Gastrocnemius medialis (tissue), 4 donors: ENCODE results near the gene TNFRSF18.

ENCODE experiments used
- POLR2A ChIP-seq, 2 donors: fragments of 450-650 bp; IDR thresholded peaks; one replicate each; pipeline ENCODE4 v1.6.1; 2017; ENCODE audit warnings: antibody characterized with exemption in 2 of 2, mild to moderate bottlenecking in 2 of 2, moderate library complexity in 2 of 2
- TF ChIP-seq, protein P1 (sequence below), 5 experiments: fragments of 450-650 bp in 3 of 5; fragments of 200-600 bp in 2 of 5; sonication (generic) in 2 of 5; IDR thresholded peaks in 4 of 5; conservative IDR thresholded peaks in 1 of 5; 1 replicate in 4 of 5; 2 replicates in 1 of 5; pipeline ENCODE4 v1.5.1; 2016 to 2019; ENCODE audit warnings: antibody characterized with exemption in 5 of 5, mild to moderate bottlenecking in 3 of 5, moderate library complexity in 3 of 5

DNA sequence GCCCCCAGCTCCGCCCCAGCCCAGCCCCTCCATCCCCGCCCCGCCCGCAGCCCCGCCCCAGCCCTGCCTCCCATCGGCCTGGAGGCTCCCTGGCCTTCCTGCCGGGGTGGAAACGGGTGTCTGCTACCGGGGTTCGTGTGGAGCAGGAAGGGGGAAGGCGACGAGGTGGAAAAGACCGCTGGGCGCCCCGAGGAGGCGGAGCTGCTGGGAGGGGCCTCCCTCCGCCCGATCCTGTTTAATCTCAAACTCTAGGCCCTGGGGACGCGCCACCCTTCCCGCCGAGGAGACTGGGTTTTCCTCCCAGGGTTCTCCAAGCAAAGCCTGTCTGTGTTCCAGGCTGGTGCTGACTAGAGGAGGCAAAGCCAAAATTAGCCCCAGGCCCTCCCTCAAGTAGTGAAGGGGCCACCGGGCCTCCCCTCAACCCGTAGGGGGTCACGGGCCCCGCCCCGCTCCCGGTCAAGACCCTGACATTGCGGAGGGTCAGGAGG is 48.9 kb downstream of the TNFRSF18 start:
- TF ChIP-seq POLR2A (IDR thresholded peaks at IDR 0.05) = peak; percentile 34 to 62
- TF ChIP-seq, protein P1, sequence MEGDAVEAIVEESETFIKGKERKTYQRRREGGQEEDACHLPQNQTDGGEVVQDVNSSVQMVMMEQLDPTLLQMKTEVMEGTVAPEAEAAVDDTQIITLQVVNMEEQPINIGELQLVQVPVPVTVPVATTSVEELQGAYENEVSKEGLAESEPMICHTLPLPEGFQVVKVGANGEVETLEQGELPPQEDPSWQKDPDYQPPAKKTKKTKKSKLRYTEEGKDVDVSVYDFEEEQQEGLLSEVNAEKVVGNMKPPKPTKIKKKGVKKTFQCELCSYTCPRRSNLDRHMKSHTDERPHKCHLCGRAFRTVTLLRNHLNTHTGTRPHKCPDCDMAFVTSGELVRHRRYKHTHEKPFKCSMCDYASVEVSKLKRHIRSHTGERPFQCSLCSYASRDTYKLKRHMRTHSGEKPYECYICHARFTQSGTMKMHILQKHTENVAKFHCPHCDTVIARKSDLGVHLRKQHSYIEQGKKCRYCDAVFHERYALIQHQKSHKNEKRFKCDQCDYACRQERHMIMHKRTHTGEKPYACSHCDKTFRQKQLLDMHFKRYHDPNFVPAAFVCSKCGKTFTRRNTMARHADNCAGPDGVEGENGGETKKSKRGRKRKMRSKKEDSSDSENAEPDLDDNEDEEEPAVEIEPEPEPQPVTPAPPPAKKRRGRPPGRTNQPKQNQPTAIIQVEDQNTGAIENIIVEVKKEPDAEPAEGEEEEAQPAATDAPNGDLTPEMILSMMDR (IDR thresholded peaks at IDR 0.05 in 4 of 5, conservative IDR thresholded peaks at IDR 0.05 in 1 of 5) = no peak
